ENCODE data around the gene ICE2.
A peak's percentile ranks its signal among the peaks of the same experiment; 100 is the strongest.
"Not testable (repeated sequence)": the region's sequence is repeated elsewhere in the genome, so short reads cannot be mapped to it uniquely, and the experiment has no call there.

ICE2 gene

DNA sequence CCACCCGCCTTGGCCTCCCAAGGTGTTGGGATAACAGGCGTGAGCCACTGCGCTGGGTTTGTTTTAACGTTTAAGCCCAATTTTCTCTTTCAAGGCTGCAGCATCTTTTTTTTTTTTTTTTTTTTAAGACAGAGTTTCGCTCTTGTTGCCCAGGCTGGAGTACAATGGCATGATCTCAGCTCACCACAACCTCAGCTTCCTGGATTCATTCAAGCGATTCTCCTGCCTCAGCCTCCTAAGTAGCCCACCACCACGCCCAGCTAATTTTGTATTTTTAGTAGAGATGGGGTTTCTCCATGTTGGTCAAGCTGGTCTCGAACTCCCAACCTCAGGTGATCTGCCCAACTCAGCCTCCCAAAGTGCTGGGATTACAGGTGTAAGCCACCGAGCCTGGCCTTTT, 68.6 kb downstream of the ICE2 start:
- DNase-seq (ENCODE audit: low spot score): not testable (repeated sequence)

DNA sequence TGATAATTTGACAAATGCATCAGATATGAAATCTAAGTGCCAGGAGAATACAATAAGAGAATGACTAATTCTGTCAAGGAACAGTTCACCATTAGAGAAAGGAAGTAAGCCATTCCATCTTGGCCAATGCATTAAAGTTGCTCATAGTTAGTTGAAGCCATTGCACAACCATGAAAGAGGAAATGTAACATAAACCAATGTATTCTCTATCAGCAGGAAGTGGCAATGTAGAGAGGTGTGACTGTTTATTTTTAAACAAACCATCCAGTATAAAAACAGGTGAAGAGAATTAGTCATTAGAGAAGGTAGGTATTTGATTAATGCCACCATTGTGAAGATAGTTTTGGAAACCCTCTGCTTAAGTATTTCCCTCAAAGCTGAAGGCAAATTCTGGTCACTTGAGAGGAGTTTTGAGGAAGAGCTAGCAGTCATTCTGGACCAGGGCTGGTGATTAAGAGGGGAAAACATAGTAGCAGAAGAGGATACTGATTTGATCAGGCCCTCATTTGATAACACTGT, 70.4 kb downstream of the ICE2 start:
- DNase-seq (ENCODE audit: low spot score): peak; percentile 69

GRCh38 chr15:60407415-60407805, 71.5 kb downstream of the ICE2 start:
- no peak for DNase-seq (ENCODE audit: low spot score)

- no peak for DNase-seq (ENCODE audit: low spot score)
Observed at GRCh38 chr15:60406513-60407414, 72.2 kb downstream of the ICE2 start.

GRCh38 chr15:60405399-60405798, 73.5 kb downstream of the ICE2 start:
- DNase-seq (ENCODE audit: low spot score): no peak

GRCh38 chr15:60404351-60404750, 74.6 kb downstream of the ICE2 start:
- not testable (repeated sequence) for DNase-seq (ENCODE audit: low spot score)

- DNase-seq (ENCODE audit: low spot score): no peak
Observed at GRCh38 chr15:60400944-60401343, 78.0 kb downstream of the ICE2 start.

GRCh38 chr15:60399931-60400330, 79.0 kb downstream of the ICE2 start:
- no peak for DNase-seq (ENCODE audit: low spot score)

- DNase-seq (ENCODE audit: low spot score): no peak
Observed at GRCh38 chr15:60399246-60399915, 79.6 kb downstream of the ICE2 start.

- no peak for DNase-seq (ENCODE audit: low spot score)
Observed at GRCh38 chr15:60397772-60398445, 81.0 kb downstream of the ICE2 start, which contains the start of gene ANXA2. Gene ANXA2 (minus strand): TSS chr15:60397986. CDS start chr15:60386075, 11,911 bp downstream.

GRCh38 chr15:60396958-60397771, 81.8 kb downstream of the ICE2 start:
- peak; percentile 11 for DNase-seq (ENCODE audit: low spot score)

- DNase-seq (ENCODE audit: low spot score): no peak
Observed at GRCh38 chr15:60396560-60396957, 82.4 kb downstream of the ICE2 start.

DNA sequence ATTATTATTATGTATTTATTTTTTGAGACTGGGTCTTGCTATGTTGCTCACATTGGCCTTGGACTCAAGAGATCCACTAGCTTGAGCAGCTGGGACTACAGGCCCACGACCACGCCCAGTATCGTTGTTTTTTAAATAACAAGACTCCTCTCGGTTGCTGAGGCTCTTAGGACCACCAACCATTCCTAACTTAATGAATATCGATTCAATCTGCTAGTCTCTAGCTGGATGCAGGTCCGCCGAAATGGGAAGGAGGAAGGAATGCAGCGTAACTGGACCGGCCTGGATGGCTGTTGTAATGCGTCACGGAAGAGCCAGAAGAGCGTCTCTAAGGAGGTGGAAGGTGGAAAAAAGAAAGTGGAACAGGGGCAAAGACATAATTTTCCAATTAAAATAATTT, 82.8 kb downstream of the ICE2 start:
- no peak for DNase-seq (ENCODE audit: low spot score)

DNA sequence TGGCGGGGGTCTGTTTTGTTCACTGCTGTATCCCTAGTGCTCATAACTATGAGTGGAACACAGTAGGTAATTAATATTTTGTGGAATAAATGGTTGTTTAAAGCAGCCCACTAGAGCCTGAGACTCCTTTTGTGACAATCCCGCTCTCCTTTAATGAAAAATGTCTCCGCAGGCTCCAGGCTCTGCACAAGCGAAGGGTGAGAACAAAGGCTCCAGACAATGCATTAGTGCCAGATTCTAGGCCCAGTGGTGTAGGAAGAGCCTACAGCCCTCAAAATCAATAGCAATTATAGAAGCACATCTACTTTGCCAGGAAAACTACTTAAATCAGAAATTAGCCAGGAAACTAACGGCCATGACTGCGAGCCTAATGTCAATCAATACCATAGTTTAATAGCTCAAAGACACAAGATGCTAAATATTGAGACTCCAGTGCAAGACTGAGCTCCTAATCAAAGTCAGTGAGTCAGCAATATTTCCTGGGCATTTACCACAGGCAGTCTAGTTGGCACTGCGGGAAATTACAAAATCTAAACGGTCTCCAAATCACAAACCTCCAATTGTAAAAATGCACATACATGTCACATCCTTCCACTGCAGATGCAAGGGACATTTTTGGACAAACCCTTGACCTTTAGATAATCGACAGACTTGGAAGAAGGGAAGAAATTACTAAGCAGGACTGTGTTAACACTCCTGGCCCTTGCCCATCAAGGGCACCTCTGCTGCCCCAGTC, 83.5 kb downstream of the ICE2 start:
- no peak for DNase-seq (ENCODE audit: low spot score)

- DNase-seq (ENCODE audit: low spot score): no peak
Observed at GRCh38 chr15:60394689-60395097, 84.2 kb downstream of the ICE2 start.

DNA sequence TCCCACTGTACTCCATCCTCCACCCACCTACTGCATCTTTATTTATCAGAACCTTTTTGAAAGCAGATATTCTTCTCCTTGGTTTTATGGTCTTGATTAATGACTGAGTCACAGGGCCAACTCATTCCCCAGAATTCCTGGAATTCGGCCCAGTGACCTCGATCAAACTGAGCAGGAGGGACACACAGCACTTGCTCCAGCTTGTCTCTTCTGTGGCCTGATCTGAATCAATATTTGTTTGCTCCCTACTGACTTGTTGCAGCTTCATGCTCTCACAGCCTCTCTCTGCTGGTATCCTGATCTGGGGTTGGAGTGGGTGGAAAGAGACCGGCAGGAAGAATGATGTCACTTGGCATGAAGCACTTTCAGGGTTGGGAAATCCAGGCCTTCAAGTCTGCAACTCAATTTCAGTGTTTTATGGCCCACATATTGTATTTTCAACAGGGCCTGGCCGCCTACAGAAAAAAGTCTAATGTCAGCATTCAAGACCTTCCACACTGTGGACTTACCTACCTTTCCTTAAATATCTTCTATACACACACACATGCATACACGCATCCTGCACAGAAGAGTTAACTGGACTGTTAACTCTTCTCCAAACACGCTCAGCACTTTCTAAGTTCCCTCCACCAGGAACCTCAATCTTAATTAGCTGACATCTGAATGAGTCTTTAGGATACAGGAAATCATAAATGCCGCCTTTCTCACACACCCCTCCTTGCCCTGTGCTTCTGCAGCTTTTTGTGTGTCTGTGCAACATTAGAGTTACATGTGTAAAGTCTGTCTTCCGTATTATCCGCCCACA, 85.8 kb downstream of the ICE2 start:
- peak; percentile 58 for DNase-seq (ENCODE audit: low spot score)

- DNase-seq (ENCODE audit: low spot score): peak; percentile 8
Observed at GRCh38 chr15:60392601-60392985, 86.3 kb downstream of the ICE2 start.

- no peak for DNase-seq (ENCODE audit: low spot score)
Observed at GRCh38 chr15:60391722-60392315, 87.1 kb downstream of the ICE2 start.

- peak; percentile 19 for DNase-seq (ENCODE audit: low spot score)
Observed at GRCh38 chr15:60390871-60391501, 88.0 kb downstream of the ICE2 start.
